Activated CD8-positive, alpha-beta memory T cell treated with anti-CD3 and anti-CD28 coated beads for 36 hours (primary cell): ENCODE measurements around the gene HOXD8. TPM values are rescaled to one million over a fixed set of nuclear protein-coding genes. Genes with fewer than 3 reads are reported as not detected.

Experiments used
- CTCF ChIA-PET: fragments of 350-600 bp; sonication (Branson Sonifier 250); formaldehyde crosslinking; loops from one replicate; lab custom pipeline; 2021; ENCODE audit warnings: antibody characterized with exemption; lab: Charles Lee
- POLR2A ChIA-PET: fragments of 350-600 bp; sonication (Branson Sonifier 250); formaldehyde crosslinking; loops from one replicate; lab custom pipeline; 2021; ENCODE audit warnings: antibody characterized with exemption; lab: Charles Lee
- total RNA-seq, 2 experiments: library from RNA; stranded (reverse); gene quantifications; one replicate each; pipeline ENCODE4 v1.2.3, GENCODE V29; 2021

The HOXD8 gene
- total RNA-seq, 2 experiments from 2014 or later = not detected

DNA sequence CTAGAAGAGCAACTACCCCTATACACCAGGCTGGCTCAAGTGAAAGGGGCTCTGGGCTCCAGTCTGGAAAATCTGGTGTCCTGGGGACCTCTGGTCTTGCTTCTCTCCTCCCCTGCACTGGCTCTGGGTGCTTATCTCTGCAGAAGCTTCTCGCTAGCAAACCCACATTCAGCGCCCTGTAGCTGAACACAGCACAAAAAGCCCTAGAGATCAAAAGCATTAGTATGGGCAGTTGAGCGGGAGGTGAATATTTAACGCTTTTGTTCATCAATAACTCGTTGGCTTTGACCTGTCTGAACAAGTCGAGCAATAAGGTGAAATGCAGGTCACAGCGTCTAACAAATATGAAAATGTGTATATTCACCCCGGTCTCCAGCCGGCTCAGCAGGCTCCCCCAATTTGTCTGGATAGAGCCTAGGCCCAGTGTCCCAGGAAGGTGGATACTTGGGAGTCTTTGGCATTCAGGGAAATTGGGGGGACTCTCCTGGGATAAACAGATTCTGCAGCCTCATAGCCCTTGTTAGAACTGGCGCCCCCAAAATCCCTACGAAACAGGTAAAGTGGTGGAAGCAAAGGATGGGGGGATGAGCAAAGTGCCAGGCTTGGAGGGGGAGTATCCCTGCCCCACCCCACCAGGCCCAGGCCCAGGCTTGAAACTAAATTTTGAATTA, 19.4 kb downstream of the HOXD8 start:
- ChIA-PET POLR2A (no interaction called here), CTCF (no interaction called here)

- ChIA-PET CTCF (no interaction called here), POLR2A (no interaction called here)
Observed at GRCh38 chr2:176149481-176149938, 20.0 kb downstream of the HOXD8 start.

- ChIA-PET POLR2A (no interaction called here), CTCF (no interaction called here)
Observed at GRCh38 chr2:176149939-176150583, 20.6 kb downstream of the HOXD8 start.

DNA sequence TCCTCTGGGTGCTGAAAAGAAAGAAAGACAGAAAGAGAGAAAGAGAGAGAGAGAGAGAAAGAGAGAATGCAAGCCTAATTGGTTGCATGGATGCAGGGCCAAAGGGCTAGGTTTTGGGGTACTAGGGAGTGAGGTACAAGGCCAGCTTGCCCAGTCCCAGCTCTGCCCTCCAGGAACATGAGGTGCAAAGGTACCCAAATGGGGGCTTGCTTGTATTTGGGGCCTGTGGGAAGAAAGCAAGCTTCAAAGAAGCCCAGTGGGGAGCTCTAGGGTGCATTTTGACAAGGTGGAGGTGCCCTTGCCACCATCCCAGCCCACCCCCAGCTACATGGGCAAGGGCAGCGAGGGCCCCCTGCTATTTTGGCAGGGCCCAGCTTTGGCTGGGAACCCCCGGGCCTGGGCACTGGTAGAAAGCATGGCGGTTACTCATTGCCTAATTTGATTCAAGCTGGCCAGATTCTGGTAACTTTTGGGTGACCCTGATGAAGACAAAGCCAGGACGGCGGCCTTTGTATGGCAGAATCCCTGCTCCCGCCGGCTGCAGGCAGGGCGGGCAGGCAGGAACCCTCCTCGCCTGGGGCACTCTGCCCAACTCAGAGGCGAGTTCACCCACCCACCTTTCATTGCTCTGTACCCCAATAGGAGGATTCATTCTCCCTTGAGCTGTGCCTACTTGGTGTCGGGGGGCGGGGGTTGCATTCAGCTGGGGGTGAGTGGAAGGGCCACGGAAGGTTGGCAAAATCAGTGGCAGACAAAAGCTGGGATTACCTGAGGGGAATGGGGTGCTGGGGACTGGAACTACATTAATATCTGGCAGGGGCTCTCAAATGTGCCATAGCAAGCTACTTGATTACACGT, 21.3 kb downstream of the HOXD8 start:
- POLR2A ChIA-PET = no interaction called here

GRCh38 chr2:176151442-176152287, 22.2 kb downstream of the HOXD8 start, which contains the start of gene HOXD4:
HOXD4 (plus strand) TSS chr2:176151550; CDS start chr2:176151634, 84 bp downstream.
- POLR2A ChIA-PET = no interaction called here
- CTCF ChIA-PET = interaction anchor here (0.5 kb wide), 1 partner anchor 57 kb away, joined by 3 read pairs; no protein-coding TSS in a partner anchor

More for the DNA sequence above, 21.3 kb downstream of the HOXD8 start:
- CTCF ChIA-PET = interaction anchor here (0.5 kb wide), 1 partner anchor 56 kb away, joined by 3 read pairs; no protein-coding TSS in a partner anchor

DNA sequence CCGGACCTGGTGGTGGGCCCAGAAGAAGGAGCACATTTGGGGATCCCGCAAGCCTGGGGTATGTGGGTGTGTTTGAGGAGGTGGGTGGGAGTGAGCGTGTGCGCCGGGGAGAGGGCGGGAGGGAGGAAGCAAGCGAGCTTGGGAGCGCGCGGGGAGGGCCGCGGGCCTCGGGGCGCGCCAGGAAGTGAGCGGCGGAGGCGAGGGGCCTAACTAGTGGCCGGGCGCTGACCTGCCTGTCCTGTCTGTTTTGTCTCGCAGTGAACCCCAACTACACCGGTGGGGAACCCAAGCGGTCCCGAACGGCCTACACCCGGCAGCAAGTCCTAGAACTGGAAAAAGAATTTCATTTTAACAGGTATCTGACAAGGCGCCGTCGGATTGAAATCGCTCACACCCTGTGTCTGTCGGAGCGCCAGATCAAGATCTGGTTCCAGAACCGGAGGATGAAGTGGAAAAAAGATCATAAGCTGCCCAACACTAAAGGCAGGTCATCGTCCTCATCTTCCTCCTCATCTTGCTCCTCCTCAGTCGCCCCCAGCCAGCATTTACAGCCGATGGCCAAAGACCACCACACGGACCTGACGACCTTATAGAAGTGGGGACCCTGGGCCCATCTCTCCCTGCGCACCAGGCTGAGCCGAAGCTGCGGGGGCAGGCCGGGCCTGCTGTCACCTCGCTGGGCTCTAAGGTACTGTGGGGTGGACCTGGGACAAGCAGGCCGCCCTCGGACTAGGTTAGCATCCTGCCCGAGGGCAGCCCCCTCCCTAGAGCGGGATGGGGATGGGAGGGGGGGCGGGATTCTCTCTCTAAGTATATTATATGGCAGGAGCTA, 23.1 kb downstream of the HOXD8 start:
- POLR2A ChIA-PET = no interaction called here
- CTCF ChIA-PET = interaction anchor here (0.8 to 1.2 kb wide), 3 partner anchors 9 to 25 kb away, joined by 3 to 4 read pairs (median 3); no protein-coding TSS in a partner anchor

GRCh38 chr2:176154576-176155252, 25.2 kb downstream of the HOXD8 start:
- CTCF ChIA-PET = interaction anchor here (0.6 kb wide), 1 partner anchor 498 kb away, joined by 3 read pairs; no protein-coding TSS in a partner anchor
- POLR2A ChIA-PET = no interaction called here

DNA sequence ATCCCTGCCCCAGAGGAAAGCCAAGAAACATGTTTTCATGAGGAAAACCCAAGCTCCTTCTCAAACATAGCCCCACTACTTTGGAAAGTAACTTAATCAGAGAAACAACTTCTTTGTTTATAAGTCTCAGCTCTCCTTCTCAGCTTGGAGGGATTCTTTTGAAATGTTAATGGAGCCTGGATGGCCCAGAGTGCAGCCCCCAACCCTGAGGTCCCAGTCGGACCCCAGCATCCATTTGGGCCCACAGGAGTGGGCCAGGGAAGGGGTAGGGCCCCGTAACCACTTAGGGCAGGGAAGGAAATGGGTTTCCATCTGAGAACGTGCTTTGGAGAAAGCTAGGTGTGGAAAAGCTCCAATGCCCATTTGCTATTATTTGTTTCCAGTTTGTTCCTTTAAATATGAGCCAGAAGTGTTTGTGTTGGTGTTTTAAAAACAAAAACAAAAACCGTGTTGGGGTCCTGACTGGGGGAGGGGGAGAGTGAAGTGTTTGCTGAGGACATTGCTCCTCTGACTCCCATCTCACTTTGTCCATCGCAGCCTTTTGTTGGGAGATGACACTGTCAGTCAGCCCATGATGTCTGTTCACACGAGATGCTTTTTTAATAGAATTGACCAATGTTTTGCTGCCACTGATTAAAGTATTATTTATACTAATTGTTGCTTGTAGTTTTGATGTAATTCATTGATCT, 26.0 kb downstream of the HOXD8 start:
- POLR2A ChIA-PET = no interaction called here
- CTCF ChIA-PET = no interaction called here

DNA sequence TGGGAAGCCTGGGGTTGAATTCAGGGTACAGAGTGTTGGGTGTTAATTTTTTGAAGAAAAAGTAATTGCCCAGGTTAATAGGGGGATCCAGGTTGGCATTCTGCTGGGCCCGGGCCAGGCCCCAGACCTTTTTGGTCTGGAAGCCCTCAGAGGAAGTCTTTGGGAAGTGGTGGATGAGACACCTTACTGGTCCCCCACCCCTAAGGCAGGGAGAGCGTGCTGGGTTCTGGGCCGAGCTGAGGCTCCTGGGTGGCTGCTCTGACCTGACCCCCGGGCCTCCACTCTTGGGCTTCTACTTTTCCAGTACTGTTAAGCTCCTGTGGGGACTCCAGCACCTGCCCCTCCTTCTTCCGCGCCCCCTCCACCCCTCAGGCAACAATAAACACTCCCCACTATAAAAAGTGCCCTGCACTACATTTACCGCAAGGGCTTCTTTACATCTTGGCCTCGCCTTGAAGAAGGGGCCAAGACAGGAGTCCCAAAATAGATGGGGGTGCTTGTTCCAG, 26.8 kb downstream of the HOXD8 start:
- CTCF ChIA-PET = no interaction called here
- POLR2A ChIA-PET = no interaction called here

DNA sequence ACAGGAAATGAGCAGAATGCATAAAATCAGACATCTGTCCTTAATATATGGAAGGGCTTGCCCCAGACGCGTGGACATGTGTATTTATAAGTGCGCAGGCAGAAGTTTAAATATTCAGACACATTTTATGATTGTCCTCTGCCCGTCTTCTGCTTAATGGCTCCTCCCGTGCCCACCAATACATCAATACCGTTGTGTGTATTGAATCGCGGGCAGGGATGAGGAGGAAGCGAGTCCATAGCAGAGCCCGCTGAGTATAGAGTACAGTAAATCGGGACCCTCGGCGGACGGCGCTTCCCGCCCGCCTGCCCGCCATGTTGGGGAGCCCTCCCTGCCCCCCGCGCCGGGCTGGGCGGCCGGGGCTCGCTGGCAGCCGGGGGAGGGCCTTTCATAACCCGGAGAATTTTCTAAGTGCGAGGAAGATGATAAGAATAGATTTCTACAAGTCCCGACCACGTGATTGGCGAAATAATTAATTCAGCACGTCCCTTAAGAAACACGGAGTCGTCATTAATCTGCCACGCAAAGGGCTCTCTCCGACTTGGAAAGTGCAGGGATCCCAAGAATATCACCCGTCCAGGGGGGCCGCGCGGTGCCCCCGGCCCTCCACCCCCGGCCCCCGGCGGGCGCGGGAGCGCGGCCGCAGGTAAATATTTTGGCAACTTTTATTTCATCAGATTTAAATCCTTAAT, 27.4 kb downstream of the HOXD8 start, which contains the start of gene HOXD3:
TSS of gene HOXD3 (plus strand) at position 501 of the 692 bp plus-strand sequence. CDS start 11,808 bp downstream, outside the sequence.
- POLR2A ChIA-PET = no interaction called here
- CTCF ChIA-PET = no interaction called here

- ChIA-PET POLR2A (no interaction called here), CTCF (interaction anchor here (0.7 to 1.5 kb wide), 2 partner anchors 30 to 1258 kb away, joined by 4 read pairs; no protein-coding TSS in a partner anchor)
Observed at GRCh38 chr2:176157499-176158185, 28.1 kb downstream of the HOXD8 start.

- ChIA-PET CTCF (interaction anchor here (0.7 to 1.5 kb wide), 2 partner anchors 31 to 1259 kb away, joined by 4 read pairs; no protein-coding TSS in a partner anchor), POLR2A (no interaction called here)
Observed at GRCh38 chr2:176158186-176158591, 28.7 kb downstream of the HOXD8 start.

DNA sequence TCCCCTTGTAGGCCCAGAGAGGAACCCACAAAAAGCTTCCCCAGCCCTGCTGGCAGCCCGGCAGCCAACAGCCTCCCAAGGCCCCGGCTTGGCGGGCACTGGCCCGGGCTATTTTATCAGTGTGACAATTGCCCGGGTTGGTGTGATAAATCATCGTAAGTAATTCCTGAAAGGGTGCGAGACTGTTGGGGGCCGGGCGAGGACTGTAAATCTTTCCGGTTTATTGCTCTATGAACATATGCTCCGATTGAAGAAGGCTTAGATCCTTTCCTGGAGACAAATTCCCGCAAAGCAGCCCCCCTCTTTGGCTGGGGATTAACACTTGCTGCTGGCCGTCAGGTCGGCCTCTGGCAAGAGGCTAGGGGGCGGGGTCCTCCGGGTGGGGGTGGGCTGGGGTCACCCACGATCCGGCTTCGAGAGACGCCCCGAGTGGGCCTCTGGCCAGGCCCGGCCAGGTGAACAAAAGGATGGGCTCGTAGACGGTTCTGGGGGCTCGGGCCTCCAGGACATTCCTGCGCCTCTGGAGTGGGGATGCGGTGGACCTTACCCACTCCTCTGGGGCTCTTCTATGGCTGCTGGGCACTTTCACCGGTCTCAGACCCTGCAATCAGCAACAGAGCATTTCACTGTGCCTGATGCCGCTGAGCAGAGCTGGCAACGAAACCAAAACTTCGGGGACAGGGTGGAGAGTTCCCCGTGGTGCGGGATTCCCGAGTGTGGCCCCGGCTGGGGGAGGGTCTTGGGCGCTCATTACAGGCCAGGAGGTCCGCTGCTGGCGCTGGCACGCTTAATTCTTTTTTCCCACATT, 29.6 kb downstream of the HOXD8 start:
- ChIA-PET POLR2A (no interaction called here), CTCF (interaction anchor here (1.5 kb wide), 1 partner anchor 32 kb away, joined by 4 read pairs; no protein-coding TSS in a partner anchor)

DNA sequence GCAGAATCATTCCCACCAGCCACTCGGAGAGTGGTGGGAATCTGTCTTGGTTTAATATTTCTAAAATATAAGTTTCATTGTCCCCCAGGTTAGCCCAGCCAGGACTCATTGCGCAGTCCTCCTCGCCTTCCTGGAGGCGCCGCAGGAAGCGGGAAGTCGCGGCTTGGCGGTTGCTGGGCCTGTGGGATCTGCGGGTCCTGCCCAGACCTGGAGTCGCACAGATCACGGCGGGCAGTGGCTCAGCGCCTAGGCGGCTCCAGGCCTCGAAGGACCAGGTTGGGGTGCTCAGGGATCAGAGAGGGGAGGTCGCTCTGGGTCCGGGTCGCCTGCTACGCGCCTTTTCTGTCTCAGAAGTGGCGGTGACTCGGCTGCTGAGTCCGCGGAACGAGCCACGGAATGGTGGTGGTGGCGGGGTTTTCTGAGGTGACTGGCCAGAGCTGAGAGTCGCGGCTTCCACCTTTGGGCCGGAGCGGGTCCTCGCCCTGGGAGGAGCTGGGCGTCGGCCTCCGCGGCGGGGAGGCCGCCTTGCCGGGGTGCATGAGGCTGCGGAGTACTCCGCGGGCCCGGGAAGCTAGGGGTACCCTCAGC, 30.3 kb downstream of the HOXD8 start:
- POLR2A ChIA-PET = no interaction called here
- CTCF ChIA-PET = interaction anchor here (0.7 to 0.9 kb wide), 2 partner anchors 19 to 447 kb away, joined by 3 read pairs; no protein-coding TSS in a partner anchor
